Measurements from ENCODE around the gene HOXA10.

- no peak for TF ChIP-seq CTCF (IDR thresholded peaks at IDR 0.05)
- TF ChIP-seq POLR2AphosphoS5 (IDR thresholded peaks at IDR 0.05) = no peak
- TF ChIP-seq POLR2A (IDR thresholded peaks at IDR 0.05) = no peak
- no peak for TF ChIP-seq EP300 (IDR thresholded peaks at IDR 0.05)
Observed at GRCh38 chr7:27173511-27173955, 587 bp downstream of the HOXA10 start.

All from stomach (tissue), 4 donors.